ENCODE data around the gene CCNB1IP1. TPM values are rescaled to one million over a fixed set of nuclear protein-coding genes. Genes with fewer than 3 reads are reported as not detected.
"Not testable (repeated sequence)": the region's sequence is repeated elsewhere in the genome, so short reads cannot be mapped to it uniquely, and the experiment has no call there.

The CCNB1IP1 gene
- total RNA-seq, 1 donor from 2014 or later = 22.1 TPM

- DNase-seq (ENCODE audit: low spot score) = no peak
Measured at GRCh38 chr14:20333494-20333841, 389 bp upstream of the CCNB1IP1 start.

GRCh38 chr14:20332431-20332787 lies 670 bp downstream of the CCNB1IP1 start:
- DNase-seq (ENCODE audit: low spot score) = no peak

- no peak for DNase-seq (ENCODE audit: low spot score)
Measured at GRCh38 chr14:20331053-20331613, 1.9 kb downstream of the CCNB1IP1 start.

GRCh38 chr14:20329355-20329754 lies 3.7 kb downstream of the CCNB1IP1 start:
- DNase-seq (ENCODE audit: low spot score) = no peak

- no peak for DNase-seq (ENCODE audit: low spot score)
Measured at GRCh38 chr14:20328705-20329104, 4.4 kb downstream of the CCNB1IP1 start.

GRCh38 chr14:20327005-20327869 lies 5.8 kb downstream of the CCNB1IP1 start:
- DNase-seq (ENCODE audit: low spot score) = no peak

GRCh38 chr14:20317720-20318119 lies 15.4 kb downstream of the CCNB1IP1 start:
- DNase-seq (ENCODE audit: low spot score) = no peak

GRCh38 chr14:20314026-20314425 lies 19.1 kb downstream of the CCNB1IP1 start:
- DNase-seq (ENCODE audit: low spot score) = no peak

GRCh38 chr14:20306079-20306423 lies 27.0 kb downstream of the CCNB1IP1 start:
- DNase-seq (ENCODE audit: low spot score) = no peak

GRCh38 chr14:20305265-20306078 lies 27.6 kb downstream of the CCNB1IP1 start, which contains the start of gene TTC5:
Gene TTC5, minus strand, starts transcription at chr14:20305951. Its CDS starts 14 bp downstream, at chr14:20305937.
- DNase-seq (ENCODE audit: low spot score) = no peak

- DNase-seq (ENCODE audit: low spot score) = no peak
Measured at GRCh38 chr14:20302042-20302755, 30.9 kb downstream of the CCNB1IP1 start.

GRCh38 chr14:20295067-20295466 lies 38.0 kb downstream of the CCNB1IP1 start:
- no peak for DNase-seq (ENCODE audit: low spot score)

- DNase-seq (ENCODE audit: low spot score) = no peak
Measured at GRCh38 chr14:20294636-20295035, 38.4 kb downstream of the CCNB1IP1 start.

- DNase-seq (ENCODE audit: low spot score) = not testable (repeated sequence)
Measured at GRCh38 chr14:20281998-20282397, 51.1 kb downstream of the CCNB1IP1 start.

GRCh38 chr14:20280265-20280664 lies 52.8 kb downstream of the CCNB1IP1 start:
- DNase-seq (ENCODE audit: low spot score) = not testable (repeated sequence)

- DNase-seq (ENCODE audit: low spot score) = no peak
Measured at GRCh38 chr14:20278414-20278813, 54.7 kb downstream of the CCNB1IP1 start.

GRCh38 chr14:20277409-20277808 lies 55.7 kb downstream of the CCNB1IP1 start:
- DNase-seq (ENCODE audit: low spot score) = no peak

- no peak for DNase-seq (ENCODE audit: low spot score)
Measured at GRCh38 chr14:20274062-20274461, 59.0 kb downstream of the CCNB1IP1 start.

GRCh38 chr14:20264361-20264760 lies 68.7 kb downstream of the CCNB1IP1 start:
- not testable (repeated sequence) for DNase-seq (ENCODE audit: low spot score)

GRCh38 chr14:20262642-20263128 lies 70.4 kb downstream of the CCNB1IP1 start:
- DNase-seq (ENCODE audit: low spot score) = no peak

Data from mesenteric fat pad (tissue), 1 donor.